Thyroid gland (tissue), 4 donors: ENCODE results near the gene PARM1. TPM values are rescaled to one million over a fixed set of nuclear protein-coding genes. Genes with fewer than 3 reads are reported as not detected.
A peak's percentile ranks its signal among the peaks of the same experiment; 100 is the strongest.

Source experiments
- DNase-seq, 2 donors: peaks; one replicate each; pipeline ENCODE4 v3.0.0-alpha.2; 2019
- H3K27ac ChIP-seq, 3 donors: fragments of 200-600 bp; sonication (generic); 1 replicate in 2 of 3; 2 replicates in 1 of 3; pipeline ENCODE4 v1.5.1; 2016 to 2019; ENCODE audit warnings: mild to moderate bottlenecking in 1 of 3, moderate library complexity in 1 of 3
- H3K27me3 ChIP-seq: fragments of 200-600 bp; sonication (generic); one replicate; pipeline ENCODE4 v1.5.1; 2019
- H3K36me3 ChIP-seq, 2 donors: fragments of 200-600 bp; sonication (generic); one replicate each; pipeline ENCODE4 v1.5.1; 2016 to 2019
- H3K4me1 ChIP-seq, 2 donors: fragments of 200-600 bp; sonication (generic); one replicate each; pipeline ENCODE4 v1.5.1; 2017 to 2019
- H3K4me3 ChIP-seq, 3 donors: fragments of 200-600 bp; sonication (generic); replicated peaks in 1 of 3; 1 replicate in 2 of 3; 2 replicates in 1 of 3; pipeline ENCODE4 v1.5.1; 2016; ENCODE audit warnings: mild to moderate bottlenecking in 1 of 3
- H3K9me3 ChIP-seq: fragments of 200-600 bp; sonication (generic); one replicate; pipeline ENCODE4 v1.5.1; 2017
- POLR2A ChIP-seq, 2 donors: fragments of 450-650 bp; IDR thresholded peaks; one replicate each; pipeline ENCODE4 v1.6.1; 2017; ENCODE audit warnings: antibody characterized with exemption in 2 of 2, mild to moderate bottlenecking in 2 of 2, moderate library complexity in 1 of 2
- WGBS, 2 donors: methylation state at CpG; one replicate each; pipeline ENCODE4 v1.1.5; 2017; 5-methylcytosine and 5-hydroxymethylcytosine counted together
- intact Hi-C: fragments of 100-400 bp; cut with DNase I; formaldehyde crosslinking; loops from one replicate; pipeline ENCODE4 v1.15.1; 2023
- total RNA-seq, 4 donors: library from RNA; depleted of rRNA; stranded (reverse); fragments of >200 nt; gene quantifications; one replicate each; pipeline ENCODE4 v1.2.3, GENCODE V29; 2016
- TF ChIP-seq, protein P1 (sequence below), 6 experiments: fragments of 200-600 bp in 3 of 6; fragments of 450-650 bp in 3 of 6; sonication (generic) in 3 of 6; IDR thresholded peaks; one replicate each; pipeline ENCODE4 v1.5.1; 2016 to 2019; ENCODE audit warnings: antibody characterized with exemption in 6 of 6, mild to moderate bottlenecking in 2 of 6, inconsistent platforms in 1 of 6, moderate library complexity in 1 of 6

PARM1 gene
- total RNA-seq, 4 donors from 2014 or later = 319 to 575 (median 470) TPM

DNA sequence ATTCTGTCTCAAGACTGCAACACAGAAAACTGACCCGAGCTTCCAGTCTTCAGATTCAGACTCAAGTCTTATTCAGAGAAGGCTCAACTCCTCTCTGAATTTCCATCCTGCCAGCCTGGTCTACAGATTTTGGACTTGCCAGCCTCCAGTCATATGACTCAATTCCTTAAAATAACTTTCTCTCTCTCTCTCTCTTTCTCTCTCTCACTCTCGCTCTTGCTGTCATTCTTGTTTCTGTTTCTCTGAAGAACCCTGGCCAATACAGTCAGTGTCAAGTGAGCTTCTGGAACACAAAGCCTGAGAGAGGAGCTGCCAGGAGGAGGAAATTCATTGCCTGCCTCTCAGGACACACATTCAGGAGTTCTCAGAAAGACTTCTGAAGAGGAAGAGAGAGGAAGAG lies 154.9 kb downstream of the PARM1 start:
- no peaks in the 10 kb centered on the region for H3K4me1 ChIP-seq
- DNase-seq = peak in 1 of 2 donors; percentile 2
- H3K27me3 ChIP-seq = no peaks in the 10 kb centered on the region
- intact Hi-C loops = no loop called here
- TF ChIP-seq POLR2A (IDR thresholded peaks at IDR 0.05) = no peak
- TF ChIP-seq, protein P1, sequence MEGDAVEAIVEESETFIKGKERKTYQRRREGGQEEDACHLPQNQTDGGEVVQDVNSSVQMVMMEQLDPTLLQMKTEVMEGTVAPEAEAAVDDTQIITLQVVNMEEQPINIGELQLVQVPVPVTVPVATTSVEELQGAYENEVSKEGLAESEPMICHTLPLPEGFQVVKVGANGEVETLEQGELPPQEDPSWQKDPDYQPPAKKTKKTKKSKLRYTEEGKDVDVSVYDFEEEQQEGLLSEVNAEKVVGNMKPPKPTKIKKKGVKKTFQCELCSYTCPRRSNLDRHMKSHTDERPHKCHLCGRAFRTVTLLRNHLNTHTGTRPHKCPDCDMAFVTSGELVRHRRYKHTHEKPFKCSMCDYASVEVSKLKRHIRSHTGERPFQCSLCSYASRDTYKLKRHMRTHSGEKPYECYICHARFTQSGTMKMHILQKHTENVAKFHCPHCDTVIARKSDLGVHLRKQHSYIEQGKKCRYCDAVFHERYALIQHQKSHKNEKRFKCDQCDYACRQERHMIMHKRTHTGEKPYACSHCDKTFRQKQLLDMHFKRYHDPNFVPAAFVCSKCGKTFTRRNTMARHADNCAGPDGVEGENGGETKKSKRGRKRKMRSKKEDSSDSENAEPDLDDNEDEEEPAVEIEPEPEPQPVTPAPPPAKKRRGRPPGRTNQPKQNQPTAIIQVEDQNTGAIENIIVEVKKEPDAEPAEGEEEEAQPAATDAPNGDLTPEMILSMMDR (IDR thresholded peaks at IDR 0.05) = no peak
- H3K9me3 ChIP-seq = no peaks in the 10 kb centered on the region
- 73 to 82% methylated on average over 2 of the region's 2 CpGs for WGBS, 2 donors
- no peak overlapping the region for H3K4me3 ChIP-seq
- H3K27ac ChIP-seq = no peak overlapping the region
- H3K36me3 ChIP-seq = no peaks in the 10 kb centered on the region

DNA sequence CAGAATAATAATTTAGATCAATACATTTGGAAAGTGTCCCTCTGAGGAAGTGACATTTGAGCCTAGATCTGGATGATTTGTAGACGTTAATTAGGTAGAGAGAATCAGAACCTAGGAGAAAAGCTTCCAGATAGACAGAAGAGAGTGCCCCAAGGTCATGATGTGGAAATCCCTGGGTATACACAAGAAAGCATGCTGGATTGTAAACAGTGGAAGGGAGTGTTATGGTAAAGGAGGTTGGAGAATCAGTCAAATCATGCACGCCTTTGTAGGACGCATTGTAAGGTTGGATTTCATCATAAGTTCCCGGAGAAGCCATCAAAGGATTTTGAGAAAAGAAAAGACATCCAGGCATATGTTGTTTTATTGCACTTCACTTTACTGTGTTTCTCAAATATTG lies 156.3 kb downstream of the PARM1 start:
- no peaks in the 10 kb centered on the region for H3K4me1 ChIP-seq
- H3K27me3 ChIP-seq = no peaks in the 10 kb centered on the region
- no peak overlapping the region for H3K4me3 ChIP-seq
- WGBS, 2 donors = 94 to 95% methylated on average over 4 of the region's 4 CpGs
- no peak for TF ChIP-seq POLR2A (IDR thresholded peaks at IDR 0.05)
- TF ChIP-seq, protein P1 (IDR thresholded peaks at IDR 0.05) = no peak
- DNase-seq = no peak
- H3K27ac ChIP-seq = no peak overlapping the region
- no peaks in the 10 kb centered on the region for H3K9me3 ChIP-seq
- intact Hi-C loops = no loop called here
- H3K36me3 ChIP-seq = no peaks in the 10 kb centered on the region

DNA sequence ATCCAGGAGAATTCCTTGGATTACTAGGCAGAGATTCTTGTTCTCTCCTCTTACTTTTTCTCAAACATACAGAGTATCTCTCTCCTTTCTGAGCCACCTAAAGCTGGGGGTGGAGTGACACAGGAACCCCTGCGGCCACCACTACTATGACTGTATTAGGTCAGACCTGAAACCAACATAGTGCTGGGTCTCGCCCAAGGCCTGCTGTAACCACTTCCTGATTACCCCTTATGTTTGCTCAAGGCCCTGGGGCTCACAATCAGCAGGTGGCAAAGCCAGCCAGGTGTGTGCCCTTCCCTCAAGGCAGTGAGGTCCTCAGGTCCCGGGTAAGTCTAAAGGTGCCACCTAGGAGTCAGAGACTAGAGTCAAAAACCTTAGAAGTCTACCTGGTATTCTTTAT lies 166.4 kb downstream of the PARM1 start:
- no peaks in the 10 kb centered on the region for H3K4me1 ChIP-seq
- no peaks in the 10 kb centered on the region for H3K9me3 ChIP-seq
- no peak overlapping the region for H3K27ac ChIP-seq
- H3K27me3 ChIP-seq = no peaks in the 10 kb centered on the region
- intact Hi-C loops = no loop called here
- TF ChIP-seq, protein P1 (IDR thresholded peaks at IDR 0.05) = no peak
- TF ChIP-seq POLR2A (IDR thresholded peaks at IDR 0.05) = no peak
- WGBS, 2 donors = 93 to 96% methylated on average over 3 of the region's 3 CpGs
- no peak overlapping the region for H3K4me3 ChIP-seq
- no peaks in the 10 kb centered on the region for H3K36me3 ChIP-seq
- DNase-seq = no peak

Other genes starting within 250 kb of the PARM1 start
- gene BTC, start 138.6 kb upstream of the PARM1 start, total RNA-seq = 1 to 10 TPM; 6.2 to 7.9 (median 7.6) TPM